GM21825 (cell line): ENCODE measurements around the gene SPOCK1.

Experiments used
- ATAC-seq: cut with Tn5 transposase; IDR thresholded peaks from one replicate; pipeline ENCODE4 v1.9.1; 2021; ENCODE audit warnings: mild to moderate bottlenecking, moderate library complexity; ENCODE audit not compliant: unreplicated experiment

Gene SPOCK1

GRCh38 chr5:137496919-137497318 is 2.2 kb downstream of the SPOCK1 start:
- ATAC-seq, result no peak

DNA sequence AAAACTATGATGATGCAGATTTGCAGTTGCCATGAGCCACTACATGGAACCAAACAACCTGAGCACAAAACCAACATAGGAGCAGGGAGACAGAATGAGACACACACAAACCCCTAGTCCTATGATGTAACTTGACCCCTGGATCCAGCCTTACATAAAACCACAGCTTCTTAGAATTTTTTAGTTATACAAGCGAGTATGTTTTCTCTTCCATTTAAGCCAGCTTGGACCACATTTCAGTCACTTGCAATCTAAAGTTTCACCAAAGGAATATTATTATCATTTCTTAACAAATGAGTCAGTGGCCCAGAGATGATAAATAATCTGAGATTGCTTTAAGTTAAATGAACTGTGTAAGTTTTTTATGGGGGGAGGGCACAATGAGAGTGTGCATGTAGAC is 6.8 kb downstream of the SPOCK1 start:
- no peak for ATAC-seq

GRCh38 chr5:137491121-137491520 is 8.0 kb downstream of the SPOCK1 start:
- ATAC-seq, result no peak

- no peak for ATAC-seq
Observed at GRCh38 chr5:137490591-137490990, 8.5 kb downstream of the SPOCK1 start.

DNA sequence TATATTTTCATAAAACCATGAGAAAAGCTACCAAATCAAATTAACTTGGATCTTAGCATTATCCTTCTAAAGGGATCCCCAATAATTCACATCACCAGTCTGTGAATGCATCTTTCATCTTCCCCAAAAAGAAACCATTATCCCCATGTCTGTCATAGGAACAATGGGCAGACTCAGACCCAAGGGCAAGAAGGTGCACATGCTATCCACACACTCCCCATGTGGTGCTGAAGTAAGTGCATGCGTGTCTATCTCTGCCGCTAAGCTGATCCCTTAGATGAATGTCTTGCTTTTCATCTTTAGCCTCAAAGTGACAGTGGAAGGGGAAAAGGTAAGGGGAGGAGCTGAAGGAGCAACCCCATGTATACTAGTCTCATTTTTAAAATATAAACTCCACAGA is 10.2 kb downstream of the SPOCK1 start:
- no peak for ATAC-seq

- no peak for ATAC-seq
Observed at GRCh38 chr5:137488516-137488915, 10.6 kb downstream of the SPOCK1 start.

DNA sequence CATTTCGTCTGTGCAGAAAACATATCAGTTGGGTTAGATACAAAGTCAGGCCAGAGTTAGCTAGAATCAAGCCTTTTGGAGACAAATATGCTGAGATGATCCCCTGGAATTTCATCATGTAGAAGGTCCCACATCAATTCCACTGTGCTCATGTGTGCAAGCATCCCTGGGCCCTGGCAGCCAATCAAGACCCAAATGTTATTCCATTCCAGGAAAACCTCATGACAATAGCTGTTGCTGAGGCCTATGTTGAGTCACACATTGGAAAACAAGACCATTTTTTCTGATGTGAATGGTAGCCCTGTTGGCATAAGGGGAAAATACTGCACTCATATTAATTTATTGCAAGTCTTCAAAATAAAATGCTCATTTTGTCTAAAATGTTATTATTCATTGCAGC is 11.5 kb downstream of the SPOCK1 start:
- ATAC-seq, result no peak

DNA sequence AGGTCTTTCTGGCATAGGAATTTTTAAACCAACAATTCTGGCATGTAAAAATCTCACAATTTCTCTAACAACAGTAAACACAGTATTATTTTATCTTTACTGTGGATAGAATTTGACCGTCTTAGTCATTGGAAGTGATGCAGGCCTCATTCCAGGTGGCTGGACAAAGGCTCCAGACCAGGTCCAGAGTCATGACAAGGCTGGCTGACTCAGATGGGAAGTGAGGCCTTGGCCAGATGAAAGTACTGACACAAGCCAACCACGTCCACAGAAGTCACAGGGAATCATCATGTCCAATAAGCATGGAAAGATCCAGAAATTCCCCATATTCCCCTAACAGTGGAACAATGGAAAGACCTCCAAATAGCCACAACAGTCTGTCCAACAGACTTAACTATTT is 12.4 kb downstream of the SPOCK1 start:
- ATAC-seq, result no peak

GRCh38 chr5:137481596-137481995 is 17.5 kb downstream of the SPOCK1 start:
- no peak for ATAC-seq

GRCh38 chr5:137478043-137478442 is 21.1 kb downstream of the SPOCK1 start:
- ATAC-seq, result no peak

DNA sequence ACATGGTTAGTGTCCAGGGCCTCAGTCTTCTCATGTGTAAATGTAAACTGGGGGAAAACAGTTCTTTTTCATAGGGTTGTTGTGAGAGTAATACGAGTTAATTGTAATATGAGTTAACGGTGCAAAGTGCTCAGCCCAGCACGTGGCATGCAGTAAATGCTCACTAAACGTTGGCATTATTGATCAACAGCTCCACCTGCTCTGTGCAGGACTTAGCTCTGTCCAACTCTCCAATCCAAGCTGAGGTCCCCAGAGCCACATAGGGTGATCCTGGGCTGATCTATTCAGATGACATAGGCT is 28.3 kb downstream of the SPOCK1 start:
- ATAC-seq, result no peak

- ATAC-seq, result no peak
Observed at GRCh38 chr5:137470111-137470920, 28.8 kb downstream of the SPOCK1 start.

GRCh38 chr5:137466889-137467288 is 32.2 kb downstream of the SPOCK1 start:
- ATAC-seq, result no peak

GRCh38 chr5:137465930-137466329 is 33.2 kb downstream of the SPOCK1 start:
- no peak for ATAC-seq

DNA sequence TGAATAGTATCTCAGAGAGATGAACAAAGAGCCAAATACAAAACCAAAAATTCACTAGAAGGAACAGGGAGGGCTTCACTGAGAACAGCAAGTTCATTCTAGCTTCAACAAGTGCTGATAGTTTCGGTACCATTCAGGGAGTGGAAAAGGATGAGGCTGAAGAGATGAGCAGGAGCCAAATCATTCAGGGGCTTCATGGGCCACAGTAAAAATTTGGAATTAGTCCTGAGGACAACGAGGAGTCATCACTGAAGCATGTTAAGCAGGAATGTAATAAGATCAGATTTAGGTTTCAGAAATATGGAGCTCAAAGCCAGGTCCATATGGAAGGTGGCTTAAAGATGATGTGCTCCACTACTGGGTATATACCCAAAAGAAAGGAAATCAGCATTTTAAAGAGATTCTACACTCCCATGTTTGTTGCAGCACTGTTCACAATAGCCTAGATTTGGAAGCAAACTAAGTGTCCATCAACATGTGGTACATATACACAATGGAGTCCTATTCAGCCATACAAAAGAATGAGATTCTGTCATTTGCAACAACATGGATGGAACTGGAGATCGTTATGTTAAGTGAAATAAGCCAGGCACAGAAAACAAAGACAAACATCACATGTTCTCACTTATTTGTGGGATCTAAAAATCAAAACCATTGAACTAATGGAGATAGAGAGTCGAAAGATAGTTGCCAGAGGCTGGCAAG is 36.2 kb downstream of the SPOCK1 start:
- ATAC-seq, result no peak

GRCh38 chr5:137462265-137462590 is 36.9 kb downstream of the SPOCK1 start:
- no peak for ATAC-seq

DNA sequence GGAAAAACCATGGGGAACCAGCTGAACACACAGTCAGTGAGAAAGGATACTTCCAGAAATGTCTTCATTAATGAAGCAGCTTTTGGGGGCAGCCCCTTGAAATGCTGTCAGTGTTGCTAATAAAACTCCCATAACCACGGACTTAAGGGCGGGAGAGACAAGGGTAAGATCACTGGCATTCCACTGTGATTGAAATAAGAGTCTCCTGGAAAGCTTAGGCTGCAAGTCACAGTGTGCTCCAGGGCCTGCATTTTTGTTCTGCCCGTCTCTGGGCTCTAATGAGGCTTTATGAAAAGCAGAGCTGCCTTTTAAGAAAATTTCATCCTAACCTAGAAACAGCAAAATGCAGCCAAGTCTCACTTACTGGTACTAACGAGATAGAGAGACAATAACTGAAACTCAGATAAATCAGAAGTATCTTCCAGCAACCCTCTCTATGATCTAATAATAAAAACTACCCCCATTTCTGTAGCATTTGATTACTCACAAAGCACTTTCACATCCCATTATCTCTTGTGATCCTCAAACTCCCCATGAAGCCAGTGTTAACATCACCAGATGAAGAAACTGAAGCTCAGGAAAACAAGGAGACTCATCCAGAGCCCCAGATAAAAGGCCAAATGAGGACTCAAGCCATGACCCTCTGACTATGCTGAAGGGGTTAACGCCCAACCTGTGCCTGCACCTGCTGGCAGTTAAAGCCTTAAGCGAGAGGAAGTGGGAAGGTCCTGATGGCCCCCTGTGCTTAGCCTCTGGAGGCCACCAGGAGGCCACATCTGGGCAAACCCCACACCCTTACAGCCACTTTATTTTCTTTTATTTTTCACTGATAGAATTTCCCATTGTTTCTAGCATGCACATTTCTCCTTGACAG is 37.5 kb downstream of the SPOCK1 start:
- no peak for ATAC-seq

- ATAC-seq, result no peak
Observed at GRCh38 chr5:137454671-137455070, 44.5 kb downstream of the SPOCK1 start.

- ATAC-seq, result no peak
Observed at GRCh38 chr5:137453483-137454080, 45.5 kb downstream of the SPOCK1 start.

DNA sequence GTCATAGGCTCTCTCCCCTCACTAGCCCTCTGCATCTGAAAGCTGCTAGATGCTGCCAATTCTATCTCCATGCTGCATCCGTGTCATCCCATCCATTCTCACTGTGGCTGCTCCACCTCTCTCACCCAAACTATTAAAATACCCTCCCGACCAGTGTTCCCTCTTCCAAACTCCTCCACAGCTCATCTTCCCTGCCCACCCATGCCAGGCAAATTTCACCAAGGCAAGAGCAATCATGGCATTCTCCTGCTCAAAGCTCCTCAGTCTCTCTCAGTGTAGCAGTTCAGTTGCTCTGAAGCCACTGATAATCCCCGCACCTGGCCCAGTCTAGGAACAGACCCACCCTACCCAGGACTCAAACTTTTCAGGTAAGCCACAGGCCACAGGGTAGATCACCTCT is 48.4 kb downstream of the SPOCK1 start:
- no peak for ATAC-seq

DNA sequence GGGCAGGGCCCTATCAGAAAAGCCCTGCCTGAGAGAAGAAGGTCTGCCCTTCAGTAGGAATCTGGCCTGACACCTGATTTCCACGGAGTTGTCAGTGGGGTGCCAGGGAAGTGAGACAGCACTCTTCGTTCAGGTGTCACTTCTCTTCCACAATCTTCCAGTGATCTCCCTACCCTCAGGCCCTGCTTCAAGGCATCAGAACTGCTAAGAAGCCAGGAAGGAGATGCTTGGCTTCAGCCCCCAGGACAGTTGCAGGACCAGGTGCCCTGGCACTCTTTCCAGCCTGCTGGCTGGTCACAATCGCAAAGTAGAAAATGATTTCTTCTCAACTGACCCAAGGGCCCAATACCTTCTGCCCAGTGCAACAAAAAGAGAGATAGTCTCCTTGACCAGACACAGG is 50.3 kb downstream of the SPOCK1 start:
- no peak for ATAC-seq
